ENCODE measurements around the gene GYPC.
"Not testable (repeated sequence)": the region's sequence is repeated elsewhere in the genome, so short reads cannot be mapped to it uniquely, and the experiment has no call there.

The GYPC gene

DNA sequence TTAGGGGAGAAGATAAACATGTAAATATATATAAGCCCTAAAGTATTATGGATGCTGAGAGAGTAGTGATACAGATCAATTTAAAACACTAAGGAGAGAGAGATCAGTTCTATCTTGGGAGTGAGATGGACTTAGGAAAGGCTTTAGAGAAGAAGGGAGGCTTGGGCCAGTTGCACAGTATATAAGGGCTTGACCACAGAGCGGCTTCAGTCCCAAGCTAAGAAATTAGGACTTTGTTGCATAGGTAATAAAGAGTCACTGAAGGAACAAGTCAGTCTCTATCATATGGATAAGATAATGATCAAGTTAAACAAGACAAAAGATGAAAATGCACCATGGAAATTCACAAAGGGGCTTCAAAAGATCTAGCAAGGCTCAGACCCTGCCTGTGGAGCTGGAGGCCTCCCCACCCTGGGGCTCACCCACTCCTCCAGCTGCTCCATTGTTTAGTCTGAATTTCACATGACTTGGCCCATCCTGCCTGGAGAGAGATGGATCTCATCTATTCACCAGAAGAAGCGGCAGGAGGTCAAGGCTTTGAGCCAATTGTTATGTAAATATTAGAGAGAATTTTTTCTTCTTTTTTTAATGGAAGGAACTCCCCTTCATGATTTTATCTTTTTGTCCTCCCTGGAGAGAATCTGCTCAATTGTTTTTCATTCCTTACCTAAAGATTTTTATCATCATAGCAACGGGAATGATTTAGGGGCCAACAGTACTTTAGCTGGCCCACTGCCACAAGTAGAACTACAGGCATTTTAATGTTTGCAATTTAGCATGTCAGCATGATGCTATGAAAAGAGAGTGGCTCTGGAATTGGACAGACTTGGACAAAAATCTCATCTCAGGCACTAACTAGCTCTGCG is 44.0 kb downstream of the GYPC start:
- no peak for DNase-seq (ENCODE audit: low read depth)

DNA sequence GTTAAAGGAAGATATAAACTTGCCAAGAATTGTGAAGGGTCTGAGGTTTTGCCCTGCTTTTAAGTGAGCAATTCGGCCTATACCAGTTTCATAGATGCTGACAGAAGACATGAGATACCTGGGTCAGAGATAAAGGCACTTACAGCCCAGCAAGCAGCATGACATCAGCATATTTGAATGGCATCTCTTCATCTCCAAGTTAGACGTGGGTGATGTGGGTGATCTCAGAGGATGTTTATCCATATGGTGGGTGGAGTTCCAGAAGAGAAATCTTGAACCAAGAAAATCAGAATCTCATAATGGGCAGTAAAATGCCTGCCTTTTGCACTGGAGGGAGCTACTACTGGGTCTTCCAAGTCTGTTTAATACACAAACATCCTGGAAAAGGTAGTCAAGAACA is 44.7 kb downstream of the GYPC start:
- no peak for DNase-seq (ENCODE audit: low read depth)

- no peak for DNase-seq (ENCODE audit: low read depth)
These were observed 47.4 kb downstream of the GYPC start for GRCh38 chr2:126703311-126703710.

GRCh38 chr2:126704434-126705160 is 48.6 kb downstream of the GYPC start:
- DNase-seq (ENCODE audit: low read depth), result no peak

DNA sequence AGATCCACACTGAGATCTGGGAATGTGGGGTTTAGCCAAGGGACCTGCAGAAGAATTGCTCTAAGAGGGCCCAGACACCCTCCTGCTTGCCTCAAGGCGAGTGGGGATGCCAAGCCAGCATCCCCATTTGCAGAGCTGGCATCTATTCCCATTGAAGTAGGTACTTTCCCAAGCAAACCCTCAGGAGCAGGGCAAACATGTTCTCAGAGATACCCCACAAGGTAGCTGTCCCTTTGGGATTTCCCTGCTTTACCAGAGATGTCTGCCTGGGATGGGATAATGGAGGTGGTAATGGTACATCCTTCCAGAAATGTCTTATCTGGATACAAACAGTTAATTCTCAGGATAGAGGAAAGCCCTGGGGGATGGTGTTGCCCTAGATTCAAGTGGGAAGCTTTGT is 51.2 kb downstream of the GYPC start:
- DNase-seq (ENCODE audit: low read depth), result no peak

DNA sequence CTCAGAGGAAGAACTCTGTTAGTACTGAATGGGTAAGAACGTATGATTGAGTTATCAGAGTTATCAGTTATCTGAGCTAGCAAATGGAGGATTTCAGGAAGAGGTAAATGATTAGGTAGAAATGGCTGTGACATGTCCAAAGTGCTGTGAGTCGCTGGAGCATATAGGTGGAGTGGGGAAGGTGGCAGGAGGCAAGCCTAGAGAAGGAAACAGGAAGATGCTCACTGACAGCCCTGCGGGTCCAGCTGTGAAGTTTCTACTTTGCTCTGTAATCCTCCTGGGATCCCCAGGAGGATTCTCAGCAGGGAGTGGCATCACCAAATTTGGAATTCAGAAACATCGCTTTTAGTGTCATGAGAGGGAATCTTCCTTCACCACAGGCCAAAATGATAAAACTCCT is 52.0 kb downstream of the GYPC start:
- DNase-seq (ENCODE audit: low read depth), result no peak

GRCh38 chr2:126714191-126714965 is 58.4 kb downstream of the GYPC start:
- DNase-seq (ENCODE audit: low read depth), result no peak

- no peak for DNase-seq (ENCODE audit: low read depth)
These were observed 59.2 kb downstream of the GYPC start for GRCh38 chr2:126715111-126715510.

DNA sequence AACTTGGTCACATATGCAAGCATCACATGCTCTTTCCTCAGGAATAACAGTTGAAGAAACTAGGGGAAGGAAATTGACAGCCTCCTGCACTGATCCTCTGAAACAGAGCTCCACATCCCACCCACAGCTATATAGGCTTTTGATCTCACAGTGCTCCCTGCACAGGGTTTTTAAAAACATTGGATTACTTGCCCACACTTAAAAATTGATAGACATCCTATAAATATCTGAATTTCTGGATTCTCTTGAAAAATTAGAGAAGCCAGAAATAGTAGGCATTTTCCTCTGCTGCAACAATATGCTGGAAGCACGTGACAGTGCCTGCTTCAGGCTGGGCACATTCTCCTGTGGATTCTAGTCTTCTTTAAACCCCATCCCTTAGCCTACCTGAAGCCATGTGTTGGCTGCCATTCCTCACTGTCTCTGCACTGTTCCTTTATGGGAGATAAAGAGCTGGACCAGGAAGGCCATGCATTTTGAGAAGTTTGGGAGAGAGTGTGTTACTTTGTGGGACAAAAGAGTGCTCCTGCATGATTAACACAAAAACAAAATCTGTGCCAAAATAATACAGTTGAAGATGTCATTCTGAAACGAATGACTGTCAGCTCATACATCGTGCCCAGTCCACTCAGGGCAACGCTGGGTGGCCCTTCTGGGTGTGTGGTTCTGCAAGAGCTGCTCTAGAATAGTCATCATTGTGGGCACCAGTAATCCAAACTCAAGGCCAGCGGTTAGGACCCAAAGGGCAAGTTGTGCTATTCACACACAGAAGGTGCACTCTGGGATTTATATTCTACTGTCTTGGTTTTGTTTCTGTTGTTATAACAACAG is 59.8 kb downstream of the GYPC start:
- no peak for DNase-seq (ENCODE audit: low read depth)

- not testable (repeated sequence) for DNase-seq (ENCODE audit: low read depth)
These were observed 61.3 kb downstream of the GYPC start for GRCh38 chr2:126717277-126717676.

- DNase-seq (ENCODE audit: low read depth), result no peak
These were observed 62.0 kb downstream of the GYPC start for GRCh38 chr2:126717928-126718327.

- no peak for DNase-seq (ENCODE audit: low read depth)
These were observed 63.4 kb downstream of the GYPC start for GRCh38 chr2:126719191-126719832.

GRCh38 chr2:126719833-126720351 is 63.9 kb downstream of the GYPC start:
- no peak for DNase-seq (ENCODE audit: low read depth)

- DNase-seq (ENCODE audit: low read depth), result no peak
These were observed 64.7 kb downstream of the GYPC start for GRCh38 chr2:126720638-126721037.

DNA sequence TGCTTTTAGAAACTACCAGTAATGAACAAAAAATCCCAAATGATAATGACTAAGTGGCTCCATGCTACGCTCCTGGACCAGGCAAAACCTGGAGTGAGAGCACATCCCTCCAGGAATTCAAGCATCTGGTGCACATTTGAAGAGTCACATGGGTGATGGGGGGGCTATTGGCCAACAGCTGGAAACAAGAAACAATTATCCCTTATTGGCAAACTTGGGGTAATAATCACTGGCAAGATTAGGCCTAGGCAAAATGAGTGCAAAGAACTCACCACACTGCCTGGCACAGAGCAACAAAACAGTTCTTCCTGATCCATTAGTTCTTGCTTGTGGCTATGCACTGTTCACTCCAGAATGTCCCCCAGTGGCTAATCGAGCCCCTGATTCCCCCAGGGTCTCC is 66.1 kb downstream of the GYPC start:
- no peak for DNase-seq (ENCODE audit: low read depth)

GRCh38 chr2:126722546-126722945 is 66.6 kb downstream of the GYPC start:
- no peak for DNase-seq (ENCODE audit: low read depth)

- no peak for DNase-seq (ENCODE audit: low read depth)
These were observed 67.4 kb downstream of the GYPC start for GRCh38 chr2:126723281-126723815.

DNA sequence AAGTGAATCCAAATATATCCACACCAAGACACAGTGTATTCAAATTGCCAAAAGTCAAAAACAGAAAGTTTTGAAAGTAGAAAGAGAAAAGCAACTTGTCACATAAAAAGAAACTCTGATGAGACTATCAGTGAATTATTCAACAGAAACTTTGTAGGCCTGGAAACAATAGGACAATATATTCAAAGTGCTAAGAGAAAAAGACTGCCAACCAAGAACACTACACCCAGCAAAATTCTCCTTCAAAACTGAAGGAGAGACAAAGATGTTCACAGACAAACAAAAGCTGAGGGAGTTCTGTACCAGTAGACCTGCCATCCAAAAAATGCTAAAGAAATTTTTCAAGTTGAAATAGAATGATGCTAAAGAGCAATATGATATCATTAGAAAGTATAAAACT is 69.6 kb downstream of the GYPC start:
- no peak for DNase-seq (ENCODE audit: low read depth)

DNA sequence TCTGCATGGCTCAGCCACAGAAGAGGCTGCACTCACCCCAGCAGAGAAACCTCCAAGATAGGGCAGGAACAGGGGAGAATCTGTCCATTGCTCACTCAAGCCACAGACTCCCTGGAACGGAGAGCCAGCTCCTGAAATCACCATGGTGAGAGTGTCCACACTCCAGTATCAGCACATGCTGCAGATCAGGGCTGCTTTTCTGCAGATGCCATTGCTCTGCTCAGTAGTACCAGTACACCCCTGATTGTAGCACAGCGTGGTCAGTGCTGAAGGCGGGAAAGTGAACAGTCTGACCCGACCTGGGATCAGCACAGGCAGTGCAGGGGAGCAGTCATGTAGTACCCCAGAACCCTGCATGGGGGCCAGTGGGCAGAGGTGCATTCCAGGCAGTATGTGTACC is 73.9 kb downstream of the GYPC start:
- no peak for DNase-seq (ENCODE audit: low read depth)

DNA sequence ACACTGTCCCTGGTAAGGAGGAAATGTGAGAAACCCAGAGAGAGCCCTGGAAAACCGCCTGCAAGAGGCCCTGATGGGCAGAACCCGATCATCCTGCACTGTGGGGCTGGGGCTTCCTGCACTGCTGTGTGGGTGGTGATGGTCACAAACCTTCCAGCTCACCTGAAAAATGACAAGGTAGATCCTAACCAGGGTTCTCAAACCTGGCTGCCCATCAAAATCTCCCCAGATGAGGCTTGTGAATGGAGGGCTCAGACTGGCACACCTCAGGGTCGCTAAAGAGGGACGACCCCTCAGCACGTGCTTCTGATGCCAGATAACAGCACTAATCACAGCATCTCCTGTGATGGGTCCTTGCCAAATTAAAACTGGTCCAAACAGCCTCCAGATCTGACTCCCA is 74.7 kb downstream of the GYPC start:
- DNase-seq (ENCODE audit: low read depth), result no peak

DNA sequence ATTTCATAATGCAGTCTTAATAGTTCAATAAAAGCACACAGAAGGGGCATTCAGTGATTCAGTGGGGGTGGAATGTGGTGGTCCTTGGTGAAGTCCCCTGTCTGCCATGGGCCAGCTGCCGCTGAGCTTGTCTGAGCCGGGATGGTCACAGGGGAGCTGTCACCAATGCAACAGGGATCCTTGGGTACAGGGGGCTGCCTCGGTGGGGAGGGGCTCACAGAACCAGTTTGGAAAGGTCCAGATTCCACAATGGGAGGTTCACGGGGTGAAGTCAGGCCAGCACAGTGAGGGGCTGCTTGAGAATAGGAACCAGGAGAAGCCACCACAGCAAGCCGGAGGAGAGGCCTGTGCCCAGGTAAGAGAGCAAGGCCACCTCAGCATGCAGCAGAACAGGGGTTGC is 75.4 kb downstream of the GYPC start:
- DNase-seq (ENCODE audit: low read depth), result no peak
